GM23338 (cell line): ENCODE data around the gene GHRH. TPM values are rescaled to one million over a fixed set of nuclear protein-coding genes. Genes with fewer than 3 reads are reported as not detected.

Source experiments
- ATAC-seq: fragments of 200-7000 bp; cut with Tn5 transposase; 3 replicates; pipeline ENCODE4 v1.9.1; 2020
- DNase-seq: peaks from one replicate; pipeline ENCODE4 v3.0.0-alpha.2; 2015; ENCODE audit warnings: low spot score
- H2AFZ ChIP-seq: fragments of 200-600 bp; sonication (generic); 2 replicates; pipeline ENCODE4 v1.8.0; 2016; ENCODE audit warnings: antibody characterized with exemption, mild to moderate bottlenecking, moderate library complexity
- H3F3A ChIP-seq: fragments of 200-600 bp; sonication (generic); replicated peaks from 2 replicates; pipeline ENCODE4 v1.8.0; 2017; ENCODE audit warnings: antibody characterized with exemption, mixed run types, low read depth
- H3K27ac ChIP-seq: fragments of 200-600 bp; sonication (generic); 2 replicates; pipeline ENCODE4 v1.6.1; 2016; ENCODE audit warnings: low read depth
- H3K27me3 ChIP-seq: fragments of 200-600 bp; sonication (generic); 2 replicates; pipeline ENCODE4 v1.8.0; 2016; ENCODE audit warnings: mild to moderate bottlenecking, mixed run types, moderate library complexity; ENCODE audit not compliant: insufficient read depth
- H3K36me3 ChIP-seq: fragments of 200-600 bp; sonication (generic); 2 replicates; pipeline ENCODE4 v1.8.0; 2016; ENCODE audit warnings: mild to moderate bottlenecking; ENCODE audit not compliant: insufficient read depth
- H3K4me1 ChIP-seq: fragments of 200-600 bp; sonication (generic); 2 replicates; pipeline ENCODE4 v1.8.0; 2016; ENCODE audit warnings: mild to moderate bottlenecking, moderate library complexity; ENCODE audit not compliant: insufficient read depth
- H3K4me2 ChIP-seq: fragments of 200-600 bp; sonication (generic); 2 replicates; pipeline ENCODE4 v1.7.1; 2017; ENCODE audit warnings: mixed run types
- H3K4me3 ChIP-seq: fragments of 200-600 bp; sonication (generic); 2 replicates; pipeline ENCODE4 v1.6.1; 2016; ENCODE audit warnings: mixed run types
- H3K79me2 ChIP-seq: fragments of 200-600 bp; sonication (generic); replicated peaks from 2 replicates; pipeline ENCODE4 v1.8.0; 2017; ENCODE audit warnings: mild to moderate bottlenecking; ENCODE audit not compliant: insufficient read depth
- H3K9me2 ChIP-seq: fragments of 200-600 bp; sonication (generic); 2 replicates; pipeline ENCODE4 v1.8.0; 2017; ENCODE audit not compliant: insufficient read depth
- H4K20me1 ChIP-seq: fragments of 200-600 bp; sonication (generic); replicated peaks from 2 replicates; pipeline ENCODE4 v1.8.0; 2017; ENCODE audit warnings: mild to moderate bottlenecking; ENCODE audit not compliant: insufficient read depth
- H3K27ac Mint-ChIP-seq: 2 replicates; pipeline ENCODE4 v1.8.0; 2020; ENCODE audit warnings: inconsistent platforms, mild to moderate bottlenecking, moderate library complexity, mixed read lengths
- H3K27me3 Mint-ChIP-seq: 3 replicates; pipeline ENCODE4 v1.8.0; 2022; ENCODE audit warnings: low read depth, mild to moderate bottlenecking, moderate library complexity, mixed read lengths, inconsistent platforms; ENCODE audit not compliant: insufficient read depth, poor library complexity
- H3K36me3 Mint-ChIP-seq: 3 replicates; pipeline ENCODE4 v1.8.0; 2021; ENCODE audit warnings: low read depth, mild to moderate bottlenecking, inconsistent platforms, moderate library complexity, mixed read lengths
- H3K4me1 Mint-ChIP-seq: 3 replicates; pipeline ENCODE4 v1.8.0; 2020; ENCODE audit warnings: mild to moderate bottlenecking, inconsistent platforms, mixed read lengths
- H3K4me3 Mint-ChIP-seq: 3 replicates; pipeline ENCODE4 v1.8.0; 2021; ENCODE audit warnings: moderate library complexity, mild to moderate bottlenecking, inconsistent platforms, mixed read lengths
- H3K9me3 Mint-ChIP-seq: 3 replicates; pipeline ENCODE4 v1.8.0; 2020; ENCODE audit warnings: moderate library complexity, mild to moderate bottlenecking, inconsistent platforms, mixed read lengths
- CREB1 ChIP-seq: fragments of 250-450 bp; sonication (Bioruptor Pico); IDR thresholded peaks from 2 replicates; pipeline ENCODE4 v1.5.0; 2020; ENCODE audit warnings: low read depth, mild to moderate bottlenecking, moderate library complexity
- CTCF ChIP-seq, 2 experiments: fragments of 200-600 bp in 1 of 2; sonication (generic) in 1 of 2; conservative IDR thresholded peaks; 2 replicates each; pipeline versions ENCODE4 v1.5.1 to v1.6.1; 2016 to 2017; ENCODE audit warnings: antibody characterized with exemption in 2 of 2, low read depth in 2 of 2, mild to moderate bottlenecking in 2 of 2, moderate library complexity in 1 of 2
- ETS1 ChIP-seq: IDR thresholded peaks from 2 replicates; pipeline ENCODE4 v1.6.1; 2016; ENCODE audit warnings: antibody characterized with exemption
- EZH2 ChIP-seq: fragments of 200-600 bp; sonication (generic); IDR thresholded peaks from one replicate; pipeline ENCODE4 v1.8.0; 2017; ENCODE audit warnings: antibody characterized with exemption, mild to moderate bottlenecking, low read depth; ENCODE audit not compliant: unreplicated experiment
- EZH2phosphoT487 ChIP-seq: fragments of 200-600 bp; sonication (generic); IDR thresholded peaks from one replicate; pipeline ENCODE4 v1.8.1; 2018; ENCODE audit warnings: antibody characterized with exemption; ENCODE audit not compliant: unreplicated experiment
- JUNB ChIP-seq: IDR thresholded peaks from one replicate; pipeline ENCODE4 v1.6.1; 2016; ENCODE audit warnings: antibody characterized with exemption; ENCODE audit not compliant: unreplicated experiment
- NANOG ChIP-seq: IDR thresholded peaks from 2 replicates; pipeline ENCODE4 v1.6.1; 2016; ENCODE audit warnings: antibody characterized with exemption, borderline replicate concordance
- POLR2AphosphoS5 ChIP-seq: IDR thresholded peaks from 2 replicates; pipeline ENCODE4 v1.6.1; 2016; ENCODE audit warnings: antibody characterized with exemption, low read depth
- REST ChIP-seq: IDR thresholded peaks from one replicate; pipeline ENCODE4 v1.6.1; 2018; ENCODE audit warnings: antibody characterized with exemption; ENCODE audit not compliant: unreplicated experiment
- STAT1 ChIP-seq: IDR thresholded peaks from one replicate; pipeline ENCODE4 v1.6.1; 2016; ENCODE audit warnings: antibody characterized with exemption; ENCODE audit not compliant: unreplicated experiment
- ZNF114 ChIP-seq: fragments of 250-450 bp; sonication (Bioruptor Pico); IDR thresholded peaks from 2 replicates; pipeline ENCODE4 v1.5.0; 2020; ENCODE audit warnings: mild to moderate bottlenecking, moderate library complexity
- ZNF331 ChIP-seq: fragments of 250-450 bp; sonication (Bioruptor Pico); IDR thresholded peaks from 2 replicates; pipeline ENCODE4 v1.5.0; 2020; ENCODE audit warnings: low read depth, mild to moderate bottlenecking, moderate library complexity
- ZNF462 ChIP-seq: fragments of 250-450 bp; sonication (Bioruptor Pico); IDR thresholded peaks from 2 replicates; pipeline ENCODE4 v1.5.0; 2020; ENCODE audit warnings: mild to moderate bottlenecking, moderate library complexity
- polyA plus RNA-seq: library from polyadenylated mRNA; unstranded; fragments of >200 nt; fragmentation: Nextera tagmentation; extraction: Ambion mirVana; gene quantifications from 2 replicates; pipeline ENCODE4 v1.2.1, GENCODE V29; 2016
- total RNA-seq: library from RNA; depleted of rRNA; stranded (reverse); fragments of >200 nt; shearing (Covaris generic); gene quantifications from 2 replicates; pipeline ENCODE4 v1.2.3, GENCODE V29; 2014

The GHRH gene
- total and polyA plus RNA-seq, 2 experiments from 2014 or later, result 0.40 TPM; not detected in 1

- Histone ChIP-seq H3K4me1 (peaks cover 8% of the 10 kb centered on the region), H3K36me3 (peaks cover 54% of the 10 kb centered on the region), H4K20me1 (peaks cover 6% of the 10 kb centered on the region), H3K27ac (no peak overlapping the region), H3K79me2 (no peaks in the 10 kb centered on the region), H3F3A (peaks cover 14% of the 10 kb centered on the region), H3K4me2 (no peak overlapping the region), H2AFZ (no peak overlapping the region), H3K9me2 (no peaks in the 10 kb centered on the region), H3K4me3 (no peak overlapping the region), H3K27me3 (no peaks in the 10 kb centered on the region)
- peaks cover 82% of the 10 kb centered on the region for H3K36me3 Mint-ChIP-seq
- H3K4me3 Mint-ChIP-seq, result no peak overlapping the region
- ATAC-seq (no peak), DNase-seq (no peak)
- no peak for TF ChIP-seq JUNB
- TF ChIP-seq STAT1, result no peak
- no peak for TF ChIP-seq ZNF114 (CRISPR knock-in tag)
- TF ChIP-seq REST, result no peak
- no peak for TF ChIP-seq POLR2AphosphoS5
- no peak for TF ChIP-seq EZH2phosphoT487
- TF ChIP-seq EZH2, result no peak
- TF ChIP-seq CREB1 (CRISPR knock-in tag), result no peak
- TF ChIP-seq CTCF (conservative IDR thresholded peaks at IDR 0.05; ENCODE audit: low read depth in 2 of 2), result no peak
- no peak for TF ChIP-seq NANOG
- no peak for TF ChIP-seq ZNF331
- TF ChIP-seq ZNF462, result no peak
- no peak for TF ChIP-seq ETS1
- peaks cover 13% of the 10 kb centered on the region for H3K4me1 Mint-ChIP-seq
- no peaks in the 10 kb centered on the region for H3K9me3 Mint-ChIP-seq
- no peak overlapping the region for H3K27ac Mint-ChIP-seq
- H3K27me3 Mint-ChIP-seq, result peaks cover 4% of the 10 kb centered on the region
Observed at GRCh38 chr20:37240337-37241067, 21.1 kb downstream of the GHRH start.
